DMS153 treated with DMSO at 0.1 percent for 48 hours (cell line): ENCODE measurements around the gene TFAP2E.
A peak's percentile ranks its signal among the peaks of the same experiment; 100 is the strongest.

Source experiments
- DNase-seq: peaks from one replicate; lab custom pipeline; 2025; ENCODE audit not compliant: unreplicated experiment; lab: John Stamatoyannopoulos, UW

Gene TFAP2E

GRCh38 chr1:35573198-35574124 lies at the start of gene TFAP2E:
TSS of gene TFAP2E (plus strand) at chr1:35573314. CDS start at chr1:35573578, 264 bp downstream.
- DNase-seq = peak; percentile 47

GRCh38 chr1:35524106-35524505 lies 49.0 kb upstream of the TFAP2E start:
- DNase-seq = no peak

- DNase-seq = no peak
Measured at GRCh38 chr1:35530168-35530567, 42.9 kb upstream of the TFAP2E start.

GRCh38 chr1:35530946-35531345 lies 42.2 kb upstream of the TFAP2E start:
- DNase-seq = no peak

- DNase-seq = no peak
Measured at GRCh38 chr1:35531368-35531767, 41.7 kb upstream of the TFAP2E start.

GRCh38 chr1:35532497-35533223 lies 40.5 kb upstream of the TFAP2E start:
- DNase-seq = no peak

- no peak for DNase-seq
Measured at GRCh38 chr1:35533586-35533985, 39.5 kb upstream of the TFAP2E start.

- no peak for DNase-seq
Measured at GRCh38 chr1:35535243-35535642, 37.9 kb upstream of the TFAP2E start.

- no peak for DNase-seq
Measured at GRCh38 chr1:35536556-35537162, 36.5 kb upstream of the TFAP2E start.

- DNase-seq = no peak
Measured at GRCh38 chr1:35537806-35538205, 35.3 kb upstream of the TFAP2E start.

GRCh38 chr1:35539073-35539823 lies 33.9 kb upstream of the TFAP2E start:
- peak; percentile 60 for DNase-seq

- DNase-seq = no peak
Measured at GRCh38 chr1:35539824-35540261, 33.3 kb upstream of the TFAP2E start.

GRCh38 chr1:35544976-35545375 lies 28.1 kb upstream of the TFAP2E start:
- DNase-seq = peak; percentile 60

- no peak for DNase-seq
Measured at GRCh38 chr1:35546614-35547013, 26.5 kb upstream of the TFAP2E start.

GRCh38 chr1:35553851-35554250 lies 19.3 kb upstream of the TFAP2E start:
- DNase-seq = no peak

- peak; percentile 67 for DNase-seq
Measured at GRCh38 chr1:35554266-35555211, 18.6 kb upstream of the TFAP2E start.

- no peak for DNase-seq
Measured at GRCh38 chr1:35555212-35555584, 17.9 kb upstream of the TFAP2E start.

GRCh38 chr1:35555601-35556477 lies 17.3 kb upstream of the TFAP2E start:
- peak; percentile 99 for DNase-seq
